GM12801 (cell line): ENCODE measurements around the gene PXDN.

Experiments
- TF ChIP-seq, protein P1 (sequence below): IDR thresholded peaks from one replicate; pipeline ENCODE4 v1.5.1; 2011; ENCODE audit warnings: control low read depth; ENCODE audit not compliant: insufficient read length; ENCODE audit errors: extremely low read depth

The PXDN gene

DNA sequence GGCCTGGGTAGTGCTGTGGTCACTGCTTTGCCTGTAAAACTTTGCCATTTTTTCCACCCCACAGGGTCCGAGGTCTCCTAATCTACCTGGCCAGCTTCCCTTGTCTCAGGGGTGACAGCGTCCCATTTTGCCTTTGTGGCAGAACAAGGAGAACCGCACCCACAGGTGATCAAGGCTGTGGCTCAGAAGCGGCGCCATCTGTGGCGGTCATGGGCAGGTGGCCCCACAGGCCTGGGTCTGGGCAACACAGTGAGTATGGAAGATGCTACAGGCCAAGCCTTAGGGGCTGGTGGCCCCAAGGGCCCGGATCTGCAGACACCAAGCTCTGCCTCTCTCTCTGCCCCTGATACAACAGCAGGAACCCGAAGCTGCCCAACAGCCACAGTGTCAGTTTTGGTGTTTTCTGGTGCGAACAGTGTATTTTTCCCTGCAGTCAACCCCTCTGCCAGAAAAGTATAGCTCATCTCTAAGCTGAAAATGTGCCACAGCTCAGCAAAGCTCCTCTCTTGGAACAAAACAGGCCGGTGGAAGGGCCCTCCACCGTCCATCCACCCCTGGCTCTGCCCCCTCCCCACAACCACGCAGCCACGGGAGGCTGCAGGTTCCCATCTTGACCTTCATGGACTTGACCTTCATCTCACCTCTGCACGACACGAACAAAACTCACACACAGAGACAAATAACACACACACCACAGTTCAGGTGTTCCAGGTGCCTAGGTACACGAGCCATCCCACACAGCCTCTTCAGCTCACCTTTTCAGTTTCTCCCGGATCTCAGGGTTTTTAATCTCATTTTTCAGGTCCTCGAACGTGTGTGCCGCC, 96.7 kb downstream of the PXDN start:
- TF ChIP-seq, protein P1, sequence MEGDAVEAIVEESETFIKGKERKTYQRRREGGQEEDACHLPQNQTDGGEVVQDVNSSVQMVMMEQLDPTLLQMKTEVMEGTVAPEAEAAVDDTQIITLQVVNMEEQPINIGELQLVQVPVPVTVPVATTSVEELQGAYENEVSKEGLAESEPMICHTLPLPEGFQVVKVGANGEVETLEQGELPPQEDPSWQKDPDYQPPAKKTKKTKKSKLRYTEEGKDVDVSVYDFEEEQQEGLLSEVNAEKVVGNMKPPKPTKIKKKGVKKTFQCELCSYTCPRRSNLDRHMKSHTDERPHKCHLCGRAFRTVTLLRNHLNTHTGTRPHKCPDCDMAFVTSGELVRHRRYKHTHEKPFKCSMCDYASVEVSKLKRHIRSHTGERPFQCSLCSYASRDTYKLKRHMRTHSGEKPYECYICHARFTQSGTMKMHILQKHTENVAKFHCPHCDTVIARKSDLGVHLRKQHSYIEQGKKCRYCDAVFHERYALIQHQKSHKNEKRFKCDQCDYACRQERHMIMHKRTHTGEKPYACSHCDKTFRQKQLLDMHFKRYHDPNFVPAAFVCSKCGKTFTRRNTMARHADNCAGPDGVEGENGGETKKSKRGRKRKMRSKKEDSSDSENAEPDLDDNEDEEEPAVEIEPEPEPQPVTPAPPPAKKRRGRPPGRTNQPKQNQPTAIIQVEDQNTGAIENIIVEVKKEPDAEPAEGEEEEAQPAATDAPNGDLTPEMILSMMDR, result no peak

DNA sequence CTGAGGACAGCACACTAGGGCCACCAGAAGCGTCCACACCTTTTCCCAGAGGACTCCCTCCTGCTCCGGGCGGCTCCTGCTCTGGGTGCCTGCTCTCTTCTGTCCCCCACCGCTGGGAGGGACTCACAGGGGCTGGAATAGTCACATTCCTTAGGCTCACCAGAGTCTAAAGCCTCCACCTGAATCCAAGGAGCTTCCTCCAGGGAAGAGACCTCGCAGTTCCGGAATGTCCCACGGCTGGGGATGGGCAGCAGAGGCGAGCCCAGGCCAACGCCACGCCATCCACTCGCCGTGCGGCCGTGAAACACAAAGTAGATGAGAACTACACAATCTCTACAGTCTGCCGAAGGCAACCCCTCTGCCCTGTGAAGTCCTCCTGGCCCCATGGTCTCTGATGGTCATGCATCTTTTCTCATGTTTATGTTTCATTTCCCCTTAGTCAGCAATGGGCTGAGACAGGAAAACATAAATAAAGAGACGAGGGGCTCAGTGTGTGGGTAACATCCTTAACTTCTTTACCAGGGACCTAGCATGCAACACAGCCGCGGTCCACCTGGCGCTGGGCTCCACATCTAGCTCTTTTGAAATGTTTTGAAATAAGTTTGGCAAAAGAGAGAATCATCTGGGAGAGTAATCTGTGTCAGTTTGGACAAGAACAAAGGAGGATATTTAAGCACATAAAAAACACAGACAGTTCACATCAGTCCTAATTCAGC, 98.4 kb downstream of the PXDN start:
- TF ChIP-seq, protein P1, result no peak

DNA sequence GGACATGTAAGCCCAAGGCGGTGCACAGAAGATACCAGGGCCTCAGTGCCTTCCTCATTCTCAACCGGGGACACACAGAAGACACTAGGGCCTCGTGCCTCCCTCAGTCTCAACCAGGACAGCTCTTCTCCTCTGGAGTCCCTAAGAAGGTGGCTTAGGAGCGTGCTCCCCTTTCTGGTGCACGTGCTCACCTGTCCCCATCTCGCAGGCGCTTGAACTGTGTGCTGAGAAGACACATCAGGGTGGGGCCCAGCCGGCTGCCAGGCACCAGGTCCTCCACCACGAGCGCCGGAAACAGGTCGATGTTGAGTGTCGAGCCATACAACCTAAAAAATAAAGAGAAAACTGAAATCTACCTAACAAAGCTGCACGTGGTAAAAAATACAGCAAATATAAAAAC, 99.9 kb downstream of the PXDN start:
- TF ChIP-seq, protein P1, result no peak

DNA sequence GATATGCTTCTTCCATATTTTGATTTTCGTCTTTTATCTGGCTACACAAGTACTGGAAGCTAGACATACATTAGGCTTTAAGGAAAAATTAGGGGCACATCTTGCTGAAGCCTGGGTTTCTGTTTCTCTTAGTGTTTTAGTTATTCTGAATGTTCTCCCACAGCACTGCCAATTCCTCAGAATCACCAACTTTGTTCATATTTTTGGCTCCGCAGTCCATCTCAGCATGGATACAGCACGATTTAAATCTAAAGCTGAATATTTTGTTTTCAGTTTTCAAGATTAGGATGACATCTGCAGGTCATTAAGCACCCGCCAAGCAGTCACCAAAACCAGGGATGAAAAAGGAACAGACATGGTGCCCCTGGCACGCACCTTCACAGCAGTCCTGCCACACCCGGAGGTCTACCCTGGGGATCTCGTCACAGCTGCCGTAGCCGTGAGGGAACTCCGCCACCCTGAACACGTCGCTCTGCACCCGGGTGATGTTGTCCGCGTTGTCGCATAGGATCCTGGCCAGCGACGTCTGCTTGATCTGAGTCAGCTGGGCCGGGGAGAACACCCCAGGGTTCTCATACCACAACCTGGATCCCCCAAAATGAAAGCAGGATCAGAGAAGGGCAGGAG, 101.2 kb downstream of the PXDN start:
- TF ChIP-seq, protein P1, result no peak

DNA sequence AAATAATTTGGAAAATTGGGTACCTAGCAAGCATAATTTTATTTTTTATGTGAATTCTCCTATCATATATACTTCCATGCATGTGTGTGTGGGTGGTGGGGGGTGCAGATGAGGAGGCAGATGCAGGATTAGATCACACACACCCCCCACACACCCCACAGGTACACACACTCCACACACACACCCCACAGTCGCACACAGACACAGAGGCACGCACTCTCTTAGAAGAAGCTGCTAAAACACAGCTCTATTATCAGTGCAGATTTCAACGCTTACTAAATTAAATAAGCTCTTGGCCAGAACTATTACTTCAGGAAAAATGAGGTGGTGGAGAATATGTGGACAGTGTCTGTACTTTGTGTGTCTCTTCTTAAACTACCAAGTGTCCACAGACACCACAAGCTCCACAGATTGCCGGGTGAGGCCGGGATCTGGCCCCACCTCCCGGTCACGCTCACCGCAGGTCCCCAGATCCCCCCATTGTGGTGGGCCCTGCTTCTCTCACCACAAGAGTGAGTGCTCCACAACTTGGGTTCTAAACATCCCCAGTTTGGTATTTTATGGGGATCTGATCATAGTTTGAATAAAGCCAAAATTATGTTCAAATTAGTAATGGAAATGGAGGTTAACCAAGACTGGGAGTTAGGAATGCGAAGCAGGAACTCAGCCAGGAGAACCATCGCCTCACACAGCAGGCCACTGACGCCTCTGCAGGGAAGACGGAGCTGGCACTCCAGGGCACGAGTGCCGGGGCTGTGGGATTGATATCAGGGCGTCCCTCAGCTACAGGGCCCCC, 102.1 kb downstream of the PXDN start:
- TF ChIP-seq, protein P1, result no peak

DNA sequence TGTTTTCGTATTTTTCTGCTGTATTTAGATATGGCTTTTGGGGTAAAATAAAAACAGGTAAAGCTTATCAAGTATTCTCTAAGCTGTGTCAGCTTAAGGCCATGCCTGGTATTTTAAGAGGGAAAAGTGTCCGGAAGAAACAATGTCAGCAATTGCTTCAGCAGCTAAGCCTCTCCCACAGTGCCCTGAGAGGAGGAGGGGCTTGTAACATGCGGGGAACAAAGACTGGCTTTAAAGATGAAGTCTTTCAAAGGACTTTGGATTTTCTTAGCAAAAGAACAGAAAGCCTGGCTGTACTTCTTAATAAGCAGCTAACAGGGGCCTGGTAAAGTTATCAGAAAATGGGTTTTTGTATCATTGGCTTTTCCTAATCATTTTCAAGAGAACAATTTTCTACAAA, 102.8 kb downstream of the PXDN start:
- TF ChIP-seq, protein P1, result no peak
